TTC549 (cell line): ENCODE measurements around the gene SDS.
"Not testable (repeated sequence)": the region's sequence is repeated elsewhere in the genome, so short reads cannot be mapped to it uniquely, and the experiment has no call there.

ENCODE experiments used
- FAIRE-seq: peaks from 2 replicates; lab custom pipeline; 2012; peaks lifted over from hg19 to GRCh38; lab: Jason Lieb, UNC

Gene SDS

GRCh38 chr12:113373969-113374368 lies 29.7 kb downstream of the SDS start:
- no peak for FAIRE-seq

DNA sequence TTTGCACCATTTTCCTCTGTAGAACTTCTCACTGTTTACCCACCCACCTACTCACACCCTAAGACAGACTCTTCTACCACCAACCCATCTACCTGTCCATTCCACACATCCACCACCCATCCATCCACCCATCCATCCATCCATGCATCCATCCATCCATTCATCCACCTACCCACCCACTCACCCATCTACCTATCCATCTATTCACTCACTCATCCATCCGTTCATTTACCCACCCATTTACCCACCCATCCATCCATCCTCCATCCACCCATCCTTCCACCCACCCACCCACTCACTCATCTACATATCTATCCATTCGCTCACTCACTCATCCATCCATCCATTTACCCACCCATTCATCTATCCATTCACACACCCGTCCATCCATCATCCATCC lies 30.2 kb downstream of the SDS start:
- no peak for FAIRE-seq

DNA sequence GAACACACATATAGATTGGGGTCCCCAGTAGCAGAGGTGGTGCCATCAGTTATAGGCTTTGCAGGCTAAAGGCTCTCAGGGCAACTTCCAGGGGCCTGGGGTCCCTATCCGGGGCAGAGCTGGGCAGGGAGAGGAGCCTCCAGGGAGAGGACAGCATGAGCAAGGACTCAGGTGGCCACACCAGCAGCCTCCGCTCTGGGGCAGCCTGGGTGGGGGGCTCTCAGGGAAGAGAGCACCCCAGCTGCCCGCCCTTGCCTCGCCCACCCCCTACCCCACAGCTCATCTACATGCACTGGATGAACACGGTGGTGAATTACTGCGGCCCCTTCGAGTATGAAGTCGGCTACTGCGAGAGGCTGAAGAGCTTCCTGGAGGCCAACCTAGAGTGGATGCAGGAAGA lies 31.3 kb downstream of the SDS start:
- no peak for FAIRE-seq

- FAIRE-seq, result no peak
Measured at GRCh38 chr12:113371808-113372207, 31.9 kb downstream of the SDS start.

DNA sequence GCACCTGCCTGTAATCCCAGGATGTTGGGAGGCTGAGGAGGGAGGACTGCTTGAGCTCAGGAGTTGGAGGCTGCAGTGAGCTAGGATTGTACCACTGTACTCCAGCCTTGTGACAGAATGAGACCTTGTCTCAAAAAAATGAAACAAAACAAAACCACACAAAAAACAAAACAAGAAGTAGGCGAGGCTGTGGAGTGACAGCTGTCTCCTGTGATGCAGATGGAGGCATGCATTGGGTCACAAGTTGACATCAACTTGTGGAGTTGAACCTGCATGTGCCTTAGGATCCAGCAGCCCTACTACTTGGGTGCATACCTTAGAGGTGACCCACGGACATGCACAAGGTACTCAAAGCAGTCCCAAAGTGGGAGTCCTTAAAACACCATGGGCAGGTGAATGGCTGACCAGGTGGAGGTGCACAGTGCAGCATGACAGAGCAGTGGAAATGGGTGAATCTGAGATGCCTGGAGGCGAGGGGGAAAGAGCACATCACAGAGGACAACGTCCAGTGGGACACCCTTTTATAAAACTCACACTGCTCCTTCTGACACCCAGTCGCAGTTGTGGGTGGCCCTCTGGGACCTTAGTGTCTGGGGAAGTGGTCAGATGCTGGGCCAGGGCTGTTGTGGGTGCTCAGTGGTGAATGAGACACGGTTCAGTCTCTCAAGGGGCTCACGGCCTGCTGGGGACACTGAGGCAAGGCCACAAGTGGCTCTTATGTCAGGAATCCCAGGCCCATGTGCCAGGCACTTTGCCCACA lies 32.6 kb downstream of the SDS start:
- FAIRE-seq, result no peak

DNA sequence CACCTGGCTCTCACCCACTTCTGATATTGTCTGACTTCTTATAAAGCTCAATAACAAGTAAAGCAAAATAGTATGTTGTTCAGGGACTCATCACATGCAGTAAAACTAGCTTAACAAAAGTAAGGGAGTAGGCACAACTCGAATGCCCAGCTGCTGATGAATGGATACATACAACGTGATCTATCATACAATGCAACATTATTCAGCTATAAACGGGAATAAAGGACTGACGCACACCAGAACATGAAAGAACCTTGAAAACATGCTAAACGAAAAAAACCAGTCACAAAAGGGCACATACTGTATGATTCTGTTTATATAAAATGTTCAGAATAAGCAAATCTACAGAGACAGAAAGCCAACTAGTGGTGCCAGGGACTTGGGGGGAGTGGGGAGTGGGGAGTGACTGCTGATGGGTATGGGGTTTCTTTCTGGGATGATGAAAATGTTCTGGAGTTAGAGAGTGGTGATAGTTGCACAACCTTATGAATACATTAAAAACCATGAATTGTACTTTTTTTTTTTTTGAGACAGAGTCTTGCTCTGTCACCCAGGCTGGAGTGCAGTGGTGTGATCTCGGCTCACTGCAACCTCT lies 34.2 kb downstream of the SDS start:
- no peak for FAIRE-seq

GRCh38 chr12:113368331-113368730 lies 35.4 kb downstream of the SDS start:
- no peak for FAIRE-seq

DNA sequence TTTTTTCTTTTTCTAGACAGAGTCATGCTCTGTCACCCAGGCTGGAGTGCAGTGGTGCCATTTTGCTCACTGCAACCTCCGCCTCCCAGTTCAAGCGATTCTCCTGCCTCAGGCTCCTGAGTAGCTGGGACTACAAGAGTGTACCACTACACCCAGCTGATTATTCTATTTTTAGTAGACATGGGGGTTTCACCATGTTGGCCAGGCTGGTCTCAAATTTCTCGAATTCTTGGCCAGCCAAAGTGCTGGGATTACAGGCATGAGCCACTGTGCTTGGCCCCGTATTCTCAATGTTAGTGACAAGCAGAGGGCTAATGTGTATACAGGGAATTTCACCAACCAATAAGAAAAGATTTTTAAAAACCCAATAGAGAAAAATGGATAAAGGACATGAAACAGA lies 36.9 kb downstream of the SDS start:
- FAIRE-seq, result no peak

- FAIRE-seq, result no peak
Measured at GRCh38 chr12:113365639-113366395, 37.9 kb downstream of the SDS start.

DNA sequence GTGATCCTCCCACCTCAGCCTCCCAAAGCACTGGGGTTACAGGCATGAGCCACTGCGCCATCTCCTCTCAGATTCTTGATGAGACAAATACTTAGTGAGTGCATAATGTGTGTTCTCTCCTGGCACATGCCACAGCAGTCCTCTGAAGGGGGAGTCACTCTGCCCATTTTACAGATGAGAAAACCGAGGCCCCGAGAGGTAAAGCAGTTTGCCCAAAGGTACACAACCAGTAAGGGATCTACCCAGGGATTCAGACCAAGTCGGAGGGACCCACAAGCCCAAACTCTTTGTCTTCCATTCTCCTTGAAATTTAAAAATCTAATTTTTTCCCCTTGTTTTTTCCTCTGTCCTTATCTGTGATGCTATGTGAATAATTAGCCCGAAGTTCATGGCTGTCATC lies 39.0 kb downstream of the SDS start:
- FAIRE-seq, result no peak

DNA sequence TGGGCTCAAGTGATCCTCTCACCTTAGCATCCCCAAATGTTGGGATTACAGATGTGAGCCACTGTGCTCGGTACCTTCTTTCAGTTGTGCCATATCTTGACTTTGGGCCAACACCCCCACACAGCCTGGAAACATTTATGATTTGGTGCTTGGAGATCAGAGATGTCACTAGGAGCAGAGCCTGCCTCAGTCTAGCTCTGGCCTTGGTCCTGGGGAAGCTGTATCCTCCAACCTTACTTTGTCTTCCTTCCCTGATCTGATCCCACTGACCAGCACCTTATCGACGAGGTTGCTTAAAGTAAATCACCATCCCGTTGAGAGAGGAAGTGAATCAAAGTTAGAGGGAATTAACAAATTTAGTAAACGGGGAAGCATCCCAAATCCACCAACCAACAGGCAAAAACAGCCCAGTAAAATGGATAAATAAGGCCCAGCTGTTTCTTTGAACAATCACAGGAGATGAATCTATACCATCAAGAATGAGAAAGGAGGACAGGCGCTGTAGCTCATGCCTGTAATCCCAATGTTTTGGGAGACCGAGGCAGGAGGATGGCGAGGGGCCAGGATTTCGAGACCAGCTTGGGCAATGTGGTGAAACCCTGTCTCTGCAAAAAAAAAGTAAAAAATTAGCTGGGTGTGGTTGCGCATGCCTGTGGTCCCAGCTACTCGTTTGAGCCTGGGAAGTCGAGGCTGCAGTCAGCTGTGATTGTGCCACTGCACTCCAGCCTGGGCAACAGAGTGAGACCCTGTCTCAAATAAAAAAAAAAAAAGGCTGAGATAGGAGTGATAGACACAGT lies 41.9 kb downstream of the SDS start:
- no peak for FAIRE-seq

- no peak for FAIRE-seq
Measured at GRCh38 chr12:113359939-113360748, 43.5 kb downstream of the SDS start.

GRCh38 chr12:113359133-113359938 lies 44.4 kb downstream of the SDS start:
- FAIRE-seq, result no peak

- FAIRE-seq, result no peak
Measured at GRCh38 chr12:113358381-113359132, 45.1 kb downstream of the SDS start, which contains the start of gene PLBD2. TSS of gene PLBD2 (plus strand) at chr12:113358587. CDS start at chr12:113358601, 14 bp downstream.

- not testable (repeated sequence) for FAIRE-seq
Measured at GRCh38 chr12:113354192-113354591, 49.5 kb downstream of the SDS start.

GRCh38 chr12:113351089-113351488 lies 52.6 kb downstream of the SDS start:
- FAIRE-seq, result no peak

GRCh38 chr12:113348849-113349536 lies 54.7 kb downstream of the SDS start:
- FAIRE-seq, result no peak

GRCh38 chr12:113347892-113348291 lies 55.8 kb downstream of the SDS start:
- no peak for FAIRE-seq

- no peak for FAIRE-seq
Measured at GRCh38 chr12:113347107-113347506, 56.6 kb downstream of the SDS start.
